ELR (cell line): ENCODE data around the gene RAF1.
A peak's percentile ranks its signal among the peaks of the same experiment; 100 is the strongest.
"Not testable (repeated sequence)": the region's sequence is repeated elsewhere in the genome, so short reads cannot be mapped to it uniquely, and the experiment has no call there.

Experiments used
- DNase-seq: peaks from one replicate; pipeline ENCODE4 v3.0.0-alpha.2; 2015; ENCODE audit warnings: low read depth

Gene RAF1

DNA sequence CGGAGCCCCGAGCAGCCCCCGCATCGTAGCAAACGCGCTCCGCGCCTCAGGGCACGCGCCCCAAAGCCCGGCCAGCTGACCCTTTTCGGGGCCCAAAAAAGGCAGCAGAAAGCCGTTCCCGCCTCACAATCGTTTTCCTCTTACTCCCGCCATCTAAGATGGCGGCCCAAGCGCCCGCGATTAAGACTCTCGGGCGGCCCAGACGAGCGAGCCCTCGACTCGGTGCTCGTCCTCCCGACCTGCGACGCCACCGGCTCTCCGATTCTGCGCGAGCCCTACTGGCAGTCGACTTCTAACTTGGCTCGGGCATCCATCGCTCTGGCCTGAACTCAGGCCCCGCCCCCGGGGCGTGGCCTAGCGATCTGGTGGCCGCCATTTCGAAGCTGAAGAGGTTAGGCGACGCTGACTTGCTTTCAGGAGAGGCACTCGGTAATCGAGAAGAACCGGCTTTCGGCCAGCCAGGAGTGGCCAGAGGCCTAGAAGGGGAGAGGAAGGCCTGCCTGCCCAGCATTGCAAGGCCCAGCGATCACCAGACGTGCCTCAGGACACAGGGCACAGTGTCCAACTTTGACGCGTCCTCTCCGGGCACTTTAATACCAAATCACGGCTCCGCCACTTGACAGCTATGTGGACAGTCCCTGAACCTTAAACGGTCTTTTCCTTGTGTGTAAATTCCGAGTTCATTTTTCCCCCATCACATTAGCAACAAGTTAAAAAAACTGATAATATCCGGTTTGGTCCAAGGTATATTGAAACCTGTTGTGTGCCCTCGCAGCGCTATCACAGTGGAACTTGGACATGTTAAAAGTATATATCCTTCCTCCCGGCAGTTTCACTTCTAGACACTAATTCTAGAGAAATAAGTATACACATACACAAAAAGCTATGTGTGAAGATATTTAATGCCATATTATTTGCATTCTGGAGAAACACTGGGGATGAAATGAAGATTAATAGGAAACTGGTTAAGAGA is at the start of gene RAF1:
RAF1 (minus strand) TSS at position 182 of the 973 bp plus-strand sequence. CDS start 45,396 bp downstream, outside the sequence.
- DNase-seq, result peak; percentile 98

DNA sequence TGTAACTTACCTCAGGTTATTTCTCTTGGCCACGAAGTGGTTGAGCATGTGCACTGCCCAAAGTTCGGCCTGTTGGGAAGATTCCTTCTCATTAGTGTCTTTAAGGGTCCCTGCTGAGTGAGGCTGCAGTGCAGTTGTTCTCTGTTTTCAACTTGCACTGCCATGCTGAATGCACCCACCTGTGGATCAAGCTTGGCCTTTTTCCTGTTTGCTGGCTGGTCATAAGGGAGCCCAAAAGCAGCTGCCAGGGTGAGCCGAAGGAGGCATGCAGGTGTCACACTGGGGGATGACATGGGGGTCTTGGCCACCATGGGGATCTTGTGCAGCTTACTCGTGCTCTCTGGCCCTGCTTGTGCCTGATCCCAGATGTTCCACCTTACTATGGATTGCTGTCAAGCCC is 46.1 kb upstream of the RAF1 start:
- DNase-seq, result no peak

DNA sequence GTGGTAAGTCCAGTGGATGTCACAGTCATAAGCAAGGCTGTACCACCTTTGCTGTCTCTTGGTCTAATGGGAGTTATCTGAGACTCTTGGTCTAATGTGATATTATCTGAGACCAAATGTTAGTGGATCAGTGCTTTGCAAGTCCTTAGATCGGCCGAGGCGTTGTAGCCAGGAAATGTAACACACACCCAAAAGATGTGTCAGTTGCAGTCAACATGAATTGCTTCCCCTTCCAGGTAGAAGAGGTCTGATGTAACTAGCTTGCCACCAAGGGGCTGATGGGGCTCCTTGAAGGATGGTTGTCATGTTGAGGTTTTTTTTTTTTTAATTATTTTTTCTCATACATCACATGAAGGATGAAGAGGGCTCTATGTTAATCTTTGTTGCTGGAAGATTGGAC is 45.4 kb upstream of the RAF1 start:
- DNase-seq, result no peak

DNA sequence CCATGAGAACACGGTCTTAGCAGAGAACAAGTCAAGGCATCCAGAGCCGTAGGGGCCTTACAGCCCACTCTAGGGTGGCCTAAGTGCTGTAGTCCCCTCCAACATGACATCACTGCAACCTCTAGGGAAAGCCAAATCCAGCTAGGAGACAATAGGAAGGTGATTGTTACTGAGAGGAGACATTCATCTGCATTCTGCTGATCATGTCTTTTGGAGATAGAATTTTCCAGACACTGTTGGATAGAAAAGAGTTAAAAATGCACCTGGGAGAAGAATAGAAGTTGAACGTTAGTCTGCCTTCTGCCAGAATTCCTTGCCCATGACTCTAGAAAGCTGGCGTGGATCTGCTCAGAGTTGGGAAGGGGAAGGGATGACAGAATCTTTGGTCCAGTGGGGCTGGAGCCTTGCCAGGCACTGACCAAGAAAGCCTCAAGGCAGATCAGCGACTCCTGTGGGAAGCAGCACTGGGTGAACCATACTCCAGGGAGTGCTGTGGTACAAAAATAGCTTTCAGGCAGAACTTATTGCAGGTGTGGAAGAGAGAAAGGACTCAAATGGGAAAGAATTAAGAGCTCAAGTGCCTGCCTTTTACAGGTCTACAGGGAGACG is 44.8 kb upstream of the RAF1 start:
- DNase-seq, result peak; percentile 92

DNA sequence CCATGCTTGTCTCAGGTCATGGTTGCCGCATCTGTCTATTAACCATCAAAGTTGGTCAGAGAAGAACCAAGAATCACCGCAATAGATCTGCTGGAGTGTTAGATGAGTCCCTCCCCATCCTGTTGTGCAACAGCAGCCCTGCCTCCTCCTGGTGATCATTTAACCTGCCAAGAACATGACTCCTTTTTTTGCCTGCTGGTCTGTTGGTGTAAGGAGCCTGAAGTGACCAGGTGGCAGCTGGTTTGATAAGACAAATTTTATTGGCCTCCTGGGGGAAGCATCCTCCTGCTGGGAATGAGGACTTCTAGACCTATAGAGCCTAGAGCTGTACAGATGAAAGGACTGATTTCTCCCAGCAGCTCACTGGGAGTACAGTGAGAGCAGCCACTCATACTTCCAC is 43.5 kb upstream of the RAF1 start:
- DNase-seq, result peak; percentile 30

DNA sequence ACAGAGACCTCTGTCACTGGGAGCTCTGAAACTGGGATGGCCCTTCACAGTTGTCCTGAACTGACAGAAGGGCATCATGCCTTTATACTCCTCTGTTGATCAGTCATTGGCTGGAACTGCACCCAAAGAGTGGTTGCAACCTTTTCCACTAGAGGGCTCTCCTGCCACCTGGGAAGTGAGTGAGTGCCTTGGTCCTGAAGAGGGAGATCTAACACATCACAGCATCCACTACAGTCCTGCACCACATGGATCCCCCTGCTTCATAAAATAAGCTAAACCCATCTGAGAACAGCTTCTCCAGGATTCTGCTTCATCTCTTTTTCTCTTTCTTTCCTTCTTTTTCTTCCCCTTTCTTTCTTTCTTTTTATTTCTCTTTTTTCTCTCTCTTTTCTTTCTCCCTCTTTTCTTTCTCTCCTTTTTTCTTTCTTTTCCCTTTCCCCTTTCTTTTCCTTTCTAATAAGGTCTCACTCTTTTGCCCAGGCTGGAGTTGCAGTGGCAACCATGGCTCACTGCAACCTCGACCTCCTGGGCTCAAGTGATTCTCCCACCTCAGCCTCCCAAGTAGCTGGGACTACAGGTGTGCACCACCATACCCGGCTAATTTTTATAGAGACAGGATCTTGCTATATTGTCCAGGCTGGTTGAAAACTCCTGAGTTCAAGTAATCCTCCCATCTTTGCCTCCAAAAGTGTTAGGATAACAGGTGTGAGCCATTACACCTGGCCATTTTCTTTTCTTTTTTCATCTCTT is 42.8 kb upstream of the RAF1 start:
- DNase-seq, result peak; percentile 81

DNA sequence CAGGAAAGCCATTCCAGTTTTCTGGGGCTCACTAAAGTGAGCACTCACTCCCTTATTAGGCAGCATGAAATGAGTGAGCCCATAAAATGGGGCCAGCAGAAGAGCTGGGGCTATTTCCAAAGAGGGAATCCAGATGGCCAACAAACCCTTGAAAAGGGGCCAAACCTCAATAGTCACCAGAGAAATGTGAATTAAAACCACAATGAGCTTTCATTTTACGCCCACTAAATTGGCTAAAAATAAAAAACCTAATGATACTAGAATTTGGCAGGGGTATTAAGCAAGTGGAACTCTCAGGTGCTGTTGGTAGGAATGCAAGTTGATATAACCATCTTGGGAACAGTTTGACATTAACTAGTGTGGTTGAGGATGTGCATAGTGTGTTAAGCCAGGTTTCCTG is 42.1 kb upstream of the RAF1 start:
- no peak for DNase-seq

DNA sequence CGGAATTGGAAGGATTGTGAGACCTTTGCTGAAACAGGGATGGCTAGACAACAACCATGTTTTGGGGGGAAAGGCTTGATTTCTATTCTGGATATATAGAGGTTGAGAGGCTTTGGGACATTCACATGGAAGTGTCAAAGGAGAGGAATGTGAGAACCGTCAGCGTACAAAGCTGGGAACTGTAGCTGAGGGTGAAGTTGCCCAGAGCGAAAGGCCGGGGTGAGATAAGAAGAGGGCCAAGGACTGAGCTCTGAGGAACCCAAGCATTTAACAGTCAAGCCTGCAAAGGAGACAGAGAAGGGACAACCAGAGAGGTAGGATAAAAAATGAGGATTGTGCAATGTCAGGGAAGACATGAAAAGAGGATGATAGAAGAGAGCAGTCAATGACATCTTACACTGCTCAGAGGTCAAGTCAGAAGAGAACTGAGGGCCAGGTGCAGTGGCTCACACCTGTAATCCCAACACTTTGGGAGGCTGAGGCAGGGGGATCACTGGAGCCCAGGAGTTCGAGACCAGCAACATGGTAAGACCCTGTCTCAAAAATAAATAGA is 41.5 kb upstream of the RAF1 start:
- no peak for DNase-seq

DNA sequence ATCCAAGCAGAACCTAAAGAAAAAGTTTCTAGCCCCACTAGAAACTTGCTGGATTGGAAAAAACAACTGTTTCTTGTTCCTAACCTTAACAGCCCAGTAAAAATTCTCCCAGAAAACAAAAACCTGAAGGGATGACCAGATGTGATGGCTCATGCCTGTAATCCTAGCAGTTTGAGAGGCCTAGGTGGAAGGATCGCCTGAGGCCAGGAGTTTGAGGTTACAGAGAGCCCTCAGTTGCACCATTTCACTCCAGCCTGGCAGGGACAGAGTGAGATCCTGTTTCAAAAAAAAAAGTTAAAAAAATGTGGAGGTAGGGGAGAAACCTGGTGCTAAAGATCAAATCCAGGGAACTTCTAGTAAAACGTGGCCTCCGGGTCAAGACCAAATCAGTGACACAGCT is 38.6 kb upstream of the RAF1 start:
- no peak for DNase-seq

DNA sequence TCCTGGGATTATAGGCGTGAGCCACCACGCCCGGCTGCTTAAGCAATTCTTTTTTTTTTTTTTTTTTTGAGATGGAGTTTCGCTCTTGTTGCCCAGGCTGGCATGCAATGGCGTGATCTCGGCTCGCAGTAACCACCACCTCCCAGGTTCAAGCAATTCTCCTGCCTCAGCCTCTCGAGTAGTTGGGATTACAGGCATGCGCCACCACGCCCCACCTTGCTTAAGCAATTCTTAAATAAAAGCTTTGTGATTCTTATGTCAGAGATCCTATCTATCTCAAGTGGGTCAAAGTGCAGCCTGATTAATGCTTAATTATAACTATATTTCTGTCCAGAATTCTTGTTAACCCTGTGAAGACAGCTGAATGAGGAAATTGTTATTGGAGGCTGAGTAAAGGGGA is 37.7 kb upstream of the RAF1 start:
- DNase-seq, result not testable (repeated sequence)

DNA sequence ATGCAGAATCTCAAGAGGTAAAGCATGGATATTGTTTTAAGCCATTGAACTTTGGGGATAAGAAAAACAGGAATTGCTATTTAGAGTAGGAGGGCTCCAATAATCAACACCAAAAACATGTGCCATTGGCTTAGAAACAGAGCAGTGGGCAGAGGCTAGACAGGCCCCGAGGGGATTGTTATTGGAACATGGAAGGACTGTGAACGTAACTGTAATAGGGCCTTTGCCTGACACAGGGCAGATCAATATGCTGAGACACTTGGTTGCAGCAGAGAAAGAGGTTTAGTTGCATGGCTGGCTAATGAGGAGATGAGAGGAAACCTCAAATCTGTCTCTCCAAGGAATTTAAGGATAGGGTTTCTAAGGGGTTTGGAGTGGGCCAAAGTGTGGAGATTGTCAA is 36.9 kb upstream of the RAF1 start:
- no peak for DNase-seq

DNA sequence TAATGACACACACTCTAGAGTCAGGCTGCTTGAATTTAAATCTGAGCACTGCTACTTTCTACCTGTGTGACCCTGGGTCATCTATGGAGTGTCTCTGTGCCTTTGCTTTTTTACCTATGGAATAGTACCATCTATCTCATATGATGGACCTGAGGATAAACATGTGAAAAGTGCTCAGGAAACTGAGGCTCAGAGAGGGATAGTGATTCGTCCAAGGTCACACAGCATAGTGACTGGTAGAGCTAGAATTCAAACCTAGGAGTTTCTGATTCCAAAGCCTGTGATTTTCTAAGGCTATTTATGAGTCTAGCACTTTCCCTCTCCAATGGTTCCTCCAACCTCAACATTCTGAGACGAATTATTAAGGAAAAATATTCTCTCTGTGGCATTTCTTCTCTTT is 32.0 kb upstream of the RAF1 start:
- DNase-seq, result no peak

DNA sequence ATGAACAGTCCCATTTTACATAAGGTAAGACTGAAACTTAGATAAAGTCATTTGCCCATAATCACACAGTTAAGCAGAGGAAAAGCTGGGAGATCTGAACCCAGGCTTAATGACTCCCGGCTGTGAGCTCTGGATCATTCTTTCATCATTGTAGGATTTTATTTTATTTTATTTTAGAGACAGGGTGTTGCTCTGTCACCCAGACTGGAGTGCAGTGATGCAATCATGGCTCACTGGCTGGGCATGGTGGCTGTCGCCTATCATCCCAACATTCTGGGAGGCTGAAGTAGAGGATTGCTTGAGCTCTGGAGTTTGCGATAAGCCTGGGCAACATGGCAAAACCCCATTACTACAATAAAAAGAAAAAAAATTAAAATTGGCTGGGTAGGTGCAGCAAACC is 31.2 kb upstream of the RAF1 start:
- DNase-seq, result no peak

DNA sequence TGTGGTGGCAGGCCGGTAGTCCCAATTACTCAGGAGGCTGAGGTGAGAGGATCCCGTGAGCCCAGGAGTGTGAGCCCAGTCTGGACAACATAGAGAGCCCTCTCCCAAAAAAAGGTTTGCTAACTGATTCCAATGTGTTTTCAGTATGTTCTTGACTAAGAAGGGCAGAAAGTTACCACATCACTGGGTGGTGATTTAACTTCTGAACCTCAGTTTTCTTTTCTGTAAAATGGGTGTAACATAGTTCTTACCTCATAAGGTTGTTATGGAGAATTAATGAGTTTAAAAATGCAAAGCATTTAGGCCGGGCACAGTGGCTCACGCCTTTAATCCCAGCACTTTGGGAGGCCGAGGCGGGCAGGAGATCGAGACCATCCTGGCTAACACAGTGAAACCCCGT is 28.5 kb upstream of the RAF1 start:
- no peak for DNase-seq

DNA sequence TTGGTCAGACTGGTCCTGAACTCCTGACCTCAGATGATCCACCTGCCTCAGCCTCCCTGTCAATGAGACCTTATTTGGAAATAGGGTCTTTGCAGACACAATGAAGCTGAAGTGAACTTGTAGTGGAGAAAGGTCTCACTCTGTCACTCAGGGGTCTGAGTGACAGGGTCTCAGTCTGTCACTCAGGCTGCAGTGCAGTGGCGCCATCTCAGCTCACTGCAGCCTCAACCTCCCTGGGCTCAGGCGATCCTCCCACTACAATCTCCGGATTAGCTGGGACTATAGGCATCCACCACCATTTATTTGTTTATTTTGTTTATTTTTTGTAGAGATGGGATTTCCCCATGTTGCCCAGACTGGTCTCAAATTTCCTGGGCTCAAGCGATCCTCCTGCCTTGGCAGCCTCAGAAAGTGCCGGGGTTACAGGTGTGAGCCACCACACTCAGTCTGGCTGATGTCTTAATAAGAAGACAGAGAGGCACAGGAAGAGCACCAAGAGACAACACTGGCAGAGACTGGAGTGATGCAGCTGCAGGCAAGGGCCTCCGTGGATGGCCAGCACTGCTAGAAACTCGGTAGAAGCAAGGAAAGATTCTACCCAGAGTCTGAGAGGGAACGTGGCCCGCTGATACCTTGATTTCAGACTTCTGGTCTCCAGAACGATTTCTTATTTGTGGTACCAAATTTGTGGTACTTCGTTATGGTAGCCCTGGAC is 26.2 kb upstream of the RAF1 start:
- DNase-seq, result no peak

DNA sequence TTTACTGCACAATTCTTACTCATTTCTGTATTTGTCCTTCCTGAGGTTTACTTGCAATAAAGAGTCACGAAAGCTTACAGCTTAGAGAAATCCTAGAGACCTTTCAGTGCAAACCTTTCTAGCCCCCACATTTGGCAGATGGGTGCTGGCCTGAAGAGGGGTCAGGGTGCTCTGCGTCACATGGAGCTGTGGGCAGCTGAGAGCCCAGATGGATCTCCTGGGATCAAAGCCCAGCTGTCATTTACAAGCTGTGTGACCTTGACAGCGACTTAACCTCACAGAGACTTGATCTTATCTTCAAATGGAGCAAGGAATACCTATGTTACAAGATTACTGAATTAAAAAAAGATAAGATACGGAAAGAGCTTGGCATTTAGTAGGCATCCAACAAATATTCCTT is 24.0 kb upstream of the RAF1 start:
- no peak for DNase-seq

DNA sequence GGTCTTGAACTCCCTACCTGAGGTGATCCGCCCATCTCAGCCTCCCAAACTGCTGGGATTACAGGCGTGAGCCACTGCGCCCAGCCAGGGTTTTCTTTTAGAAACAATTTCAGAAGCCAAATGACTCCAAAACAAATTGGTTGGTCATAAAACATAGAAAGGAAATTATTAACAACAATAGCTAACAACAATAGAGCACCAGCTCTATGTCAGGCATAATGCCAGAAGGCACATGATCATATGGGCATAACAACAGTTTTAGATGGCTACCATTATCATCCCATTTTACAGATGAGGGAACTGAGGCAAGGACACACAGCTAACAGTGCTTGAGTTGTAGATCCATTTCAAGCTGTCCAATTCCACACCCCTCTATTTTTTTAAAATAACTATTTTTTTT is 22.2 kb upstream of the RAF1 start:
- DNase-seq, result no peak

DNA sequence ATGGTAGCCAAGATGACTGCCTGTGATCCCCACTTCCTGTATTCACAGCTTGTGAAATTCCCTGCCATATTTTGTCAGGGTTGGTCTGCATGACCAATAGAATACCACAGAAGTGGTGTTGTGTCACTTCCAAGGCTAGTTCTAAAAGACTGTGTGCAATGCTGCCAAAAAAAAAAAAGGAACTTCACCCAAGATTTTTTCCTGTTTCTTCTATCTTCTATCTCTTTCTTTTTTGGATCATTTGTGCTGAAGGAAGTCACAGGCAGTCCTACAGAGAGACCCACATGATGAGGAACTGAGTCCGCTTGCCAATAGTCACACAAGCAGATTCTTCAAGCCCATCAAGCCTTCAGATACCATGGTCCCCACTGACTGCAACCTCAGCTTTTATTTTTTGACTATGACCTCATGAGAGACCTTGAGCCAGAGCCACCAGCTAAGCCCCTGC is 18.1 kb upstream of the RAF1 start:
- DNase-seq, result peak; percentile 72

DNA sequence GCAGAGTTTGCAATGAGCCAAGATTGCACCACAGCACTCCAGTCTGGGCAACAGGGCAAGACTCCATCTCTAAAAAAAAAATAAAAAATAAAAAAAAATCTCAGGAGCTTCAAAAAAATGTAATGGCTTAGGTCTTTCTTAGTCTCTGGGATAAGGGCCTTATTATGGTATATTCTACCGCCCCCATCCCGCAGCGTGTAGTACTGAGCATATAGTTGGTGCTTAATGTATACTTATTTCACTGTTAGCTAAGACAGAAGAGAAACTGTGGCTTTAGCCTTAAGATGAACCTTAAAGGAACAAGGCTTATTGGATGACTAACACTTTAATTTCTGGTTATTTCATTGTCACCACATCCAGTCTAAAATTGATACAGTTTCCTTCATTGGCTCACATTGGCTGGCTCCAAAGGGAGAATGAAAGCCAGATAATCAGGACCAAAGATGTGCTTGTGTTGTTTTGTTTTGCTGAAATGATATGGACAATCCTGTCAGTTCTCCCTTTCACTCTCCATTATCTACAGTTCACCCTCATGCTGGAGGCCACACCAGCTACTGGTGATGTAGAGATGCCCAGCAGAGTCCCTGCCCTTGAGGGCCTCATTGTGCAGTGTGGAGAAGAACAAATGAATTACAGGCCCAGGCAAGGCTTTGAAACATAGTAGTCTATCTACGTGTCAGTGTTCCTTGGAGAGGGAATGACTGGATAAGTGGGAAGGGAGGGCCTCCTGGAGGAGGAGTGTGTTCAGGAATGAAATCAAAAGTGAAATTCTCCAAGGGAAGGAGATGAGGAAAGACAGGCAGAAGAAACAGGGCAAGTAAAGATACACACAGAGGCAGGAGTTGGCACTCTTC is 17.4 kb upstream of the RAF1 start:
- no peak for DNase-seq

DNA sequence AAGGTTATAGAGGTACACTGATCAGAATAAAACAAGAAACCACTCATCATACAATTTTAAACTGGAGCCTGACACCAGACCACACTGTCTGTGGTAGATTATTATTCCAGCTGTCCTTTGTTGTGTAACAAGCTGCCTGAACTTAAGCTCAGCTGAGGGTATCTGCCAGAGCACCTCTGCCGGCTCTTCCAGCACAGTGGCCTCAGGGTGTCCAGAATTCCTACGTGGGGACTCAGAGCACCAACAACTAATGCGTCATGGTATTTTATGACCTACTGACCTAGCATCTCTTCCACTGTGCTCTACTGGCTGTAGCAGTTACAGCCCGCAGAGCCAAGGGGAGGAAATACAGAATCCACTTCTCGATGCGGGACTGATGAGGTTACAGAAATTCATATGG is 15.6 kb upstream of the RAF1 start:
- peak; percentile 98 for DNase-seq

DNA sequence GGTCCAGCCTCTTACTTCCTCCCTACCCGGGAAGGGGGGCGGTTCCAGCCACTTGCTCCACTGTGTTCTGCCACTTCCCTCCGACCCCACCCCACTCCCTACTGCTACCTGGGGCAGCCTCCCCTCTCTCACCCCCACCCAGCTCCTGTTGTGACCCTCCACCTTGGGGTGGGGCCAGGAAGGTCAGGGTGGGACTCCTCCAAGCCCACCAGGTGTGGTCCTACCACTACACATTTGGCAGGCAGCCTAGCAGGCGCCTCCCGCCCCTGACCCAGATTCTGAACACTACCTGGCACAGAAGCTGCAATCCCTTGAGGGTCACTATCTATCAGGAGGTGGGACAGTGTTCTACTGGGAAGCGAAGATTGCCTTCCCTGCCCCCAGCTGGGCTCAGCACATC is 13.7 kb upstream of the RAF1 start:
- DNase-seq, result no peak
